CD14-positive monocyte (primary cell): ENCODE data around the gene MAP2K6. TPM values are rescaled to one million over a fixed set of nuclear protein-coding genes. Genes with fewer than 3 reads are reported as not detected.

Experiments
- DNase-seq, 3 donors: peaks; one replicate each; pipeline ENCODE4 v3.0.0-alpha.2; 2011 to 2022
- H2AFZ ChIP-seq: 2 replicates; pipeline ENCODE4 v1.6.0; 2012; ENCODE audit warnings: mild to moderate bottlenecking, low read depth, low read length, inconsistent platforms; ENCODE audit not compliant: insufficient read depth, poor library complexity, severe bottlenecking
- H3K27ac ChIP-seq, 2 donors: 1 replicate in 1 of 2; 2 replicates in 1 of 2; pipeline ENCODE4 v1.5.1; 2012 to 2013; ENCODE audit warnings: low read length in 2 of 2, control low read depth in 1 of 2, inconsistent platforms in 1 of 2, low read depth in 1 of 2, mild to moderate bottlenecking in 1 of 2
- H3K27me3 ChIP-seq, 2 donors: one replicate each; pipeline versions ENCODE4 v1.6.0 to v1.6.1; 2011 to 2013; ENCODE audit warnings: low read length in 2 of 2; ENCODE audit not compliant: control insufficient read depth in 2 of 2, insufficient read depth in 2 of 2
- H3K36me3 ChIP-seq, 2 donors: replicated peaks in 1 of 2; 1 replicate in 1 of 2; 2 replicates in 1 of 2; pipeline versions ENCODE4 v1.5.1 to v1.6.1; 2012 to 2013; ENCODE audit warnings: low read length in 2 of 2, control low read depth in 1 of 2, inconsistent platforms in 1 of 2, mild to moderate bottlenecking in 1 of 2; ENCODE audit not compliant: insufficient read depth in 2 of 2, control insufficient read depth in 1 of 2
- H3K4me1 ChIP-seq, 2 donors: 1 replicate in 1 of 2; 2 replicates in 1 of 2; pipeline versions ENCODE4 v1.5.1 to v1.6.1; 2012 to 2013; ENCODE audit warnings: low read length in 2 of 2, control low read depth in 1 of 2, inconsistent platforms in 1 of 2, mild to moderate bottlenecking in 1 of 2, moderate library complexity in 1 of 2; ENCODE audit not compliant: insufficient read depth in 2 of 2, control insufficient read depth in 1 of 2
- H3K4me2 ChIP-seq: replicated peaks from 2 replicates; pipeline ENCODE3; 2012; ENCODE audit warnings: low read length, moderate library complexity, mild to moderate bottlenecking; ENCODE audit not compliant: poor library complexity, severe bottlenecking; ENCODE audit errors: extremely low read depth
- H3K4me3 ChIP-seq, 3 experiments: fragments of 200-600 bp in 1 of 3; sonication (generic) in 1 of 3; replicated peaks in 1 of 3; 1 replicate in 2 of 3; 2 replicates in 1 of 3; pipeline ENCODE4 v1.5.1; 2011 to 2013; ENCODE audit warnings: low read length in 3 of 3, mild to moderate bottlenecking in 3 of 3, control low read depth in 2 of 3, low read depth in 2 of 3, inconsistent platforms in 1 of 3, moderate library complexity in 1 of 3
- H3K79me2 ChIP-seq: 2 replicates; pipeline ENCODE4 v1.6.0; 2012; ENCODE audit warnings: mild to moderate bottlenecking, control low read depth, inconsistent platforms, low read length, moderate library complexity; ENCODE audit not compliant: insufficient read depth
- H3K9ac ChIP-seq: 2 replicates; pipeline ENCODE4 v1.6.0; 2017; ENCODE audit warnings: low read length, mild to moderate bottlenecking; ENCODE audit not compliant: insufficient read depth, poor library complexity, severe bottlenecking
- H3K9me3 ChIP-seq, 2 donors: replicated peaks in 1 of 2; 1 replicate in 1 of 2; 2 replicates in 1 of 2; pipeline versions ENCODE4 v1.5.1 to v1.6.1; 2012 to 2013; ENCODE audit warnings: low read length in 2 of 2, control low read depth in 1 of 2; ENCODE audit not compliant: control insufficient read depth in 1 of 2, insufficient read depth in 1 of 2
- H4K20me1 ChIP-seq: 2 replicates; pipeline ENCODE4 v1.6.0; 2012; ENCODE audit warnings: mild to moderate bottlenecking, low read length, control low read depth, moderate library complexity; ENCODE audit not compliant: insufficient read depth
- H3K27ac Mint-ChIP-seq, 7 donors: one replicate each; pipeline ENCODE4 v1.8.0; 2020; ENCODE audit warnings: mild to moderate bottlenecking in 7 of 7, mixed read lengths in 7 of 7, moderate library complexity in 6 of 7, inconsistent platforms in 2 of 7
- H3K27me3 Mint-ChIP-seq, 3 donors: one replicate each; pipeline ENCODE4 v1.8.0; 2021 to 2022; ENCODE audit warnings: low read depth in 3 of 3, mild to moderate bottlenecking in 3 of 3, mixed read lengths in 3 of 3, moderate library complexity in 3 of 3, inconsistent platforms in 1 of 3
- H3K36me3 Mint-ChIP-seq, 2 donors: one replicate each; pipeline ENCODE4 v1.8.0; 2020; ENCODE audit warnings: mixed read lengths in 2 of 2, inconsistent platforms in 1 of 2, mild to moderate bottlenecking in 1 of 2
- H3K4me1 Mint-ChIP-seq: one replicate; pipeline ENCODE4 v1.8.0; 2020; ENCODE audit warnings: mild to moderate bottlenecking, mixed read lengths
- H3K4me3 Mint-ChIP-seq, 2 donors: one replicate each; pipeline ENCODE4 v1.8.0; 2020; ENCODE audit warnings: mild to moderate bottlenecking in 2 of 2, mixed read lengths in 2 of 2, moderate library complexity in 1 of 2
- H3K9me3 Mint-ChIP-seq, 7 donors: one replicate each; pipeline ENCODE4 v1.8.0; 2020 to 2022; ENCODE audit warnings: mixed read lengths in 7 of 7, mild to moderate bottlenecking in 6 of 7, moderate library complexity in 6 of 7, inconsistent platforms in 2 of 7
- CTCF ChIP-seq: fragments of 200-600 bp; IDR thresholded peaks from one replicate; pipeline ENCODE4 v1.8.0; 2022; ENCODE audit warnings: antibody characterized with exemption, mild to moderate bottlenecking
- WGBS: methylation state at CpG from one replicate; pipeline ENCODE4 v1.1.5; 2013; ENCODE audit warnings: missing lambda C conversion rate; ENCODE audit not compliant: insufficient coverage; 5-methylcytosine and 5-hydroxymethylcytosine counted together
- intact Hi-C, 2 donors: fragments of 100-400 bp; cut with micrococcal nuclease; formaldehyde crosslinking; loops; one replicate each; pipeline versions ENCODE4 v1.15.0 to v1.15.1; 2023
- polyA plus RNA-seq, 3 donors: library from polyadenylated mRNA; depleted of rRNA in 1 of 3; unstranded in 2 of 3; stranded (reverse) in 1 of 3; fragments of 300-500 nt in 2 of 3; fragments of >200 nt in 1 of 3; fragmentation: Illumina TruSeq in 2 of 3; gene quantifications; 1 replicate in 2 of 3; 2 replicates in 1 of 3; pipeline ENCODE4 v1.2.3, GENCODE V29; 2012 to 2021

Gene MAP2K6
- polyA plus RNA-seq, 3 donors: 13.5 to 28.9 (median 18.5) TPM

GRCh38 chr17:69523244-69523861 lies 108.9 kb downstream of the MAP2K6 start:
- H3K27ac ChIP-seq: no peak overlapping the region
- Mint-ChIP-seq H3K4me1 (peaks cover 5% of the 10 kb centered on the region), H3K27me3 (peaks cover 0 to under 1% (median 0%) of the 10 kb centered on the region in 3 donors), H3K27ac (no peak overlapping the region), H3K9me3 (peaks cover 0 to 4% (median 0%) of the 10 kb centered on the region in 7 donors), H3K4me3 (no peak overlapping the region), H3K36me3 (peaks cover 82 to 95% of the 10 kb centered on the region in 2 donors)
- intact Hi-C loops: no loop called here
- 54% methylated on average over 5 of the region's 7 CpGs for WGBS
- H4K20me1 ChIP-seq: no peaks in the 10 kb centered on the region
- no peak overlapping the region for H3K4me3 ChIP-seq
- H3K27me3 ChIP-seq: no peaks in the 10 kb centered on the region
- H3K79me2 ChIP-seq: no peaks in the 10 kb centered on the region
- no peaks in the 10 kb centered on the region for H3K4me1 ChIP-seq
- no peaks in the 10 kb centered on the region for H3K9me3 ChIP-seq
- no peak overlapping the region for H3K9ac ChIP-seq
- H3K4me2 ChIP-seq: no peak overlapping the region
- no peak overlapping the region for H2AFZ ChIP-seq
- DNase-seq: peak; percentile 7 to 13 (median 11)
- H3K36me3 ChIP-seq: peaks cover 84 to 95% of the 10 kb centered on the region in 2 donors
- peak; percentile 71 for TF ChIP-seq CTCF

- Histone ChIP-seq H3K27ac (no peak overlapping the region), H3K79me2 (no peaks in the 10 kb centered on the region), H3K4me1 (no peaks in the 10 kb centered on the region), H3K9ac (no peak overlapping the region), H3K4me3 (no peak overlapping the region), H4K20me1 (no peaks in the 10 kb centered on the region), H3K9me3 (no peaks in the 10 kb centered on the region), H2AFZ (no peak overlapping the region), H3K4me2 (no peak overlapping the region), H3K27me3 (no peaks in the 10 kb centered on the region), H3K36me3 (peaks cover 79 to 95% of the 10 kb centered on the region in 2 donors)
- Mint-ChIP-seq H3K4me3 (no peak overlapping the region), H3K4me1 (peaks cover 5% of the 10 kb centered on the region), H3K27me3 (peaks cover 0 to 2% (median 0%) of the 10 kb centered on the region in 3 donors), H3K36me3 (peaks cover 72 to 93% of the 10 kb centered on the region in 2 donors), H3K9me3 (peaks cover 0 to 4% (median 0%) of the 10 kb centered on the region in 7 donors), H3K27ac (no peak overlapping the region)
- TF ChIP-seq CTCF: no peak
- DNase-seq: no peak
- WGBS: 80% methylated on average over 2 of the region's 4 CpGs
- intact Hi-C loops: no loop called here
Observed at GRCh38 chr17:69524854-69525253, 110.4 kb downstream of the MAP2K6 start.
